ENCODE data around the gene LRRIQ4.

GRCh38 chr3:169822540-169822939 is 9.9 kb downstream of the LRRIQ4 start:
- TF ChIP-seq, protein P1, sequence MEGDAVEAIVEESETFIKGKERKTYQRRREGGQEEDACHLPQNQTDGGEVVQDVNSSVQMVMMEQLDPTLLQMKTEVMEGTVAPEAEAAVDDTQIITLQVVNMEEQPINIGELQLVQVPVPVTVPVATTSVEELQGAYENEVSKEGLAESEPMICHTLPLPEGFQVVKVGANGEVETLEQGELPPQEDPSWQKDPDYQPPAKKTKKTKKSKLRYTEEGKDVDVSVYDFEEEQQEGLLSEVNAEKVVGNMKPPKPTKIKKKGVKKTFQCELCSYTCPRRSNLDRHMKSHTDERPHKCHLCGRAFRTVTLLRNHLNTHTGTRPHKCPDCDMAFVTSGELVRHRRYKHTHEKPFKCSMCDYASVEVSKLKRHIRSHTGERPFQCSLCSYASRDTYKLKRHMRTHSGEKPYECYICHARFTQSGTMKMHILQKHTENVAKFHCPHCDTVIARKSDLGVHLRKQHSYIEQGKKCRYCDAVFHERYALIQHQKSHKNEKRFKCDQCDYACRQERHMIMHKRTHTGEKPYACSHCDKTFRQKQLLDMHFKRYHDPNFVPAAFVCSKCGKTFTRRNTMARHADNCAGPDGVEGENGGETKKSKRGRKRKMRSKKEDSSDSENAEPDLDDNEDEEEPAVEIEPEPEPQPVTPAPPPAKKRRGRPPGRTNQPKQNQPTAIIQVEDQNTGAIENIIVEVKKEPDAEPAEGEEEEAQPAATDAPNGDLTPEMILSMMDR (IDR thresholded peaks at IDR 0.05 in 4 of 5, conservative IDR thresholded peaks at IDR 0.05 in 1 of 5): no peak
- TF ChIP-seq POLR2A (IDR thresholded peaks at IDR 0.05): no peak
